CD4-positive, alpha-beta T cell (primary cell): ENCODE measurements around the gene GARIN5A. TPM values are rescaled to one million over a fixed set of nuclear protein-coding genes. Genes with fewer than 3 reads are reported as not detected.

Experiments
- ATAC-seq: fragments of 200-7000 bp; cut with Tn5 transposase; one replicate; pipeline ENCODE4 v1.10.0; 2022; ENCODE audit warnings: mild to moderate bottlenecking; ENCODE audit not compliant: poor library complexity
- CTCF ChIA-PET: fragments of 350-600 bp; sonication (Branson Sonifier 250); formaldehyde crosslinking; loops from one replicate; lab custom pipeline; 2021; ENCODE audit warnings: antibody characterized with exemption, inconsistent platforms; lab: Charles Lee
- POLR2A ChIA-PET: fragments of 350-600 bp; sonication (Branson Sonifier 250); formaldehyde crosslinking; loops from one replicate; lab custom pipeline; 2021; ENCODE audit warnings: antibody characterized with exemption, inconsistent platforms; lab: Charles Lee
- DNase-seq, 14 experiments: peaks; one replicate each; pipeline ENCODE4 v3.0.0-alpha.2; 2013 to 2020; ENCODE audit warnings: mixed read lengths in 2 of 14
- H3K27ac ChIP-seq, 2 donors: one replicate each; pipeline versions ENCODE4 v1.5.1 to v1.7.0; 2013; ENCODE audit warnings: low read length in 2 of 2, low read depth in 1 of 2, mild to moderate bottlenecking in 1 of 2
- H3K27me3 ChIP-seq, 2 experiments: 1 replicate in 1 of 2; 2 replicates in 1 of 2; pipeline versions ENCODE4 v1.6.1 to v1.7.0; 2013; ENCODE audit warnings: low read length in 2 of 2, control low read depth in 1 of 2, mild to moderate bottlenecking in 1 of 2, moderate library complexity in 1 of 2; ENCODE audit not compliant: insufficient read depth in 2 of 2, control insufficient read depth in 1 of 2
- H3K36me3 ChIP-seq: one replicate; pipeline ENCODE4 v1.6.1; 2013; ENCODE audit warnings: low read length, control low read depth; ENCODE audit not compliant: insufficient read depth
- H3K4me1 ChIP-seq: one replicate; pipeline ENCODE4 v1.6.1; 2013; ENCODE audit warnings: low read length, control low read depth; ENCODE audit not compliant: insufficient read depth
- H3K4me3 ChIP-seq: one replicate; pipeline ENCODE4 v1.5.1; 2013; ENCODE audit warnings: mild to moderate bottlenecking, low read length, moderate library complexity
- H3K9me3 ChIP-seq, 2 experiments: 1 replicate in 1 of 2; 2 replicates in 1 of 2; pipeline versions ENCODE4 v1.6.1 to v1.7.0; 2013; ENCODE audit warnings: low read length in 2 of 2, mild to moderate bottlenecking in 2 of 2, control low read depth in 1 of 2, moderate library complexity in 1 of 2; ENCODE audit not compliant: control insufficient read depth in 1 of 2, insufficient read depth in 1 of 2
- H3K27ac Mint-ChIP-seq: one replicate; pipeline ENCODE4 v1.8.0; 2020; ENCODE audit warnings: mixed read lengths
- H3K27me3 Mint-ChIP-seq: one replicate; pipeline ENCODE4 v1.8.0; 2021; ENCODE audit warnings: mixed read lengths
- H3K36me3 Mint-ChIP-seq: one replicate; pipeline ENCODE4 v1.8.0; 2021; ENCODE audit warnings: low read depth, mixed read lengths
- H3K4me1 Mint-ChIP-seq: one replicate; pipeline ENCODE4 v1.8.0; 2021; ENCODE audit warnings: low read depth, mixed read lengths
- H3K4me3 Mint-ChIP-seq: one replicate; pipeline ENCODE4 v1.8.0; 2020; ENCODE audit warnings: mild to moderate bottlenecking, mixed read lengths
- H3K9me3 Mint-ChIP-seq: one replicate; pipeline ENCODE4 v1.8.0; 2020; ENCODE audit warnings: mixed read lengths
- intact Hi-C, 2 experiments: fragments of 100-400 bp; cut with DNase I in 1 of 2; cut with micrococcal nuclease in 1 of 2; formaldehyde crosslinking; loops; one replicate each; pipeline versions ENCODE4 v1.15.1 to v1.9.0; 2023 to 2025; cut with DNase I, micrococcal nuclease
- total RNA-seq, 174 experiments: library from RNA in 2 of 174; stranded (reverse) in 2 of 174; gene quantifications; one replicate each; pipeline ENCODE4 v1.2.3 and lab custom pipeline; 2021 to 2026
- TF ChIP-seq, protein P1 (sequence below): fragments of 200-600 bp; IDR thresholded peaks from one replicate; pipeline ENCODE4 v1.8.0; 2022; ENCODE audit warnings: antibody characterized with exemption, mild to moderate bottlenecking

GARIN5A gene
- total RNA-seq, 2 experiments from 2014 or later, result 0.50 TPM; not detected in 1

DNA sequence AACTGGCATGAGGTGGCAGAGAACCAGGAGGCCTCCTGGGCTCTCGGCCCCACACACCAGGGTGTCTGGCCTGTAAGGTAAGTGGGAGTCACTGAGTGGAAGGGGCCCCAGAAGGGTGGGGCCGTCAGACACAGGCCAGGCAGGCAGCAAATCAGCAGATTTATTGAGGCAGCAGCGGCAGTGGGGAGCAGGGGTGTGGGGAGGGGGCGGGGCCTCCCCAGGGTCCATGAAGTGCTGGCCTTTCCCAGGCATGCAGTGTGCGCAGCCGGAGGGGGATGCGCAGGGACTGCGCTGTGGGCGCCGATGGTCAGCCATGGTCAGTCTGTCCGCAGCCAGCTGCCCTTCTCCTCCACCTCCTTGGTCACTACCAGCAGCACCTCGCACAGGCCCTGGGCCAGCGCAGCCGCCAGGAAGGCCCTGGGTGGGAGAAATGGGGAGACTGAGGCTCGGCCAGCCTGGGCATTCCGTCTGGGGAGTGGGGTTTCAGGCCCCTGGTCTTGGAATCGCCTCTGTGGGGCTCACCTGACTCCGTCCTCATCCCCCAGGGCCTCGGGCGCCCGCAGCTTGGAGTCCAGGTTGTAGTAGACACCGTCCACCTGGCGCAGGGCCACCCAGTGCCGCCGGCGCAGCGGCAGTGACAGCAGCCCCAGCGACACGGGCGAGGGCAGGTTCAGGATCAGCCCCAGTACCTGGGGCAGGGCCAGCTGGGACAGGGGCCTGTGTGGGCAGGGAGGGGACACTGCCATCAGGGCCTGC lies 29.4 kb upstream of the GARIN5A start:
- Histone ChIP-seq H3K36me3 (peaks cover 5% of the 10 kb centered on the region), H3K9me3 (no peaks in the 10 kb centered on the region), H3K4me1 (peaks cover 10% of the 10 kb centered on the region), H3K4me3 (no peak overlapping the region), H3K27ac (no peak overlapping the region), H3K27me3 (no peaks in the 10 kb centered on the region)
- peaks cover 9% of the 10 kb centered on the region for H3K36me3 Mint-ChIP-seq
- TF ChIP-seq, protein P1, sequence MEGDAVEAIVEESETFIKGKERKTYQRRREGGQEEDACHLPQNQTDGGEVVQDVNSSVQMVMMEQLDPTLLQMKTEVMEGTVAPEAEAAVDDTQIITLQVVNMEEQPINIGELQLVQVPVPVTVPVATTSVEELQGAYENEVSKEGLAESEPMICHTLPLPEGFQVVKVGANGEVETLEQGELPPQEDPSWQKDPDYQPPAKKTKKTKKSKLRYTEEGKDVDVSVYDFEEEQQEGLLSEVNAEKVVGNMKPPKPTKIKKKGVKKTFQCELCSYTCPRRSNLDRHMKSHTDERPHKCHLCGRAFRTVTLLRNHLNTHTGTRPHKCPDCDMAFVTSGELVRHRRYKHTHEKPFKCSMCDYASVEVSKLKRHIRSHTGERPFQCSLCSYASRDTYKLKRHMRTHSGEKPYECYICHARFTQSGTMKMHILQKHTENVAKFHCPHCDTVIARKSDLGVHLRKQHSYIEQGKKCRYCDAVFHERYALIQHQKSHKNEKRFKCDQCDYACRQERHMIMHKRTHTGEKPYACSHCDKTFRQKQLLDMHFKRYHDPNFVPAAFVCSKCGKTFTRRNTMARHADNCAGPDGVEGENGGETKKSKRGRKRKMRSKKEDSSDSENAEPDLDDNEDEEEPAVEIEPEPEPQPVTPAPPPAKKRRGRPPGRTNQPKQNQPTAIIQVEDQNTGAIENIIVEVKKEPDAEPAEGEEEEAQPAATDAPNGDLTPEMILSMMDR, result no peak
- DNase-seq, result no peak
- no peak for ATAC-seq
- ChIA-PET CTCF (no interaction called here), POLR2A (no interaction called here)
- H3K27me3 Mint-ChIP-seq, result no peaks in the 10 kb centered on the region
- no peak overlapping the region for H3K27ac Mint-ChIP-seq
- H3K4me3 Mint-ChIP-seq, result no peak overlapping the region
- intact Hi-C loops, result no loop called here
- H3K4me1 Mint-ChIP-seq, result peaks cover 6% of the 10 kb centered on the region
- no peaks in the 10 kb centered on the region for H3K9me3 Mint-ChIP-seq

DNA sequence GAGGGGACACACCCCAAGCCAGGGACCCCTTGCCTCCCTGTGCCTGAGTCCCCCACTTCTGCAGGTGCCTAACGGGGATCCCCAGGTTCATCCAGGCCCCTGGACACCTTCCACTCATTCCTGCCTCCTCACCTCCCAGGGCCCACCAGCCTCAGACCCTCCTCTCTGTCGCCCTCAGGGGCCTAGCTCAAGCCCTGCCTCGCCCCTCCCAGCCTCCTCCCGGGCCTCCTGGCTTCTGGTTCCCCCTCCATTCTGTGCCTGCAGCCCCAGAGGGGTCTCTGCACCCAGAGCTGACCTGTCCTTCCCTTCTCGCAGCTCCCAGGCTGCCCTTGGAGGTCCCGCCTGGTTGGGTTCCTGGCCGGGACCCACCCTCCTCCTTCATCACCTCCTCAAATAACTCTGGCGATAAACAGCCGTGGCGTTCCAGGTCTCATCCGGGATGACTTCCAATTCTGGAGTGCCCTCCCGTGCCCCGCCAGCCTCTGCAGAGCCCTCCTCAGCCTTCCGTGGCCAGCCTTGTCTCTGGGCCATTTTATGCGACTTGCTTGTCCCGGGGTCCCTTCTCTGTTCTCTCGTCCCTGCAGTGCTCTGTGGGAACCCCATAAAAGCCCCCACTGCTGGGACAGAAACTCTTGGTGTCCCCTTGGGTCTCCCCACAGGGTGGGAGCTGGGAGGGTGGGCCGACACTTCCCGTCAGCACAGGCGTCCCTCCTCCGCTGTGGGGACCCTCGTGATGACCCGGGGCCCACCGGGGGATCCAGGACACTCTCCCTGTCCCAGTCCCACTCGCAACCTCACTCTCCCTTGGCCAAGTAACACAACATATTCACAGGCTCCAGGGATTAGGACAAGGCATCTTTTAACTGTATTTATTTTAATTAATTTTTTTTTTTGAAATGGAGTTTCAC lies 25.2 kb upstream of the GARIN5A start:
- Mint-ChIP-seq H3K4me3 (no peak overlapping the region), H3K9me3 (no peaks in the 10 kb centered on the region), H3K27ac (no peak overlapping the region), H3K36me3 (peaks cover 9% of the 10 kb centered on the region), H3K27me3 (no peaks in the 10 kb centered on the region), H3K4me1 (no peaks in the 10 kb centered on the region)
- DNase-seq (no peak), ATAC-seq (no peak)
- POLR2A ChIA-PET, result no interaction called here
- CTCF ChIA-PET, result no interaction called here
- Histone ChIP-seq H3K27ac (no peak overlapping the region), H3K9me3 (no peaks in the 10 kb centered on the region), H3K36me3 (peaks cover 5% of the 10 kb centered on the region), H3K4me3 (no peak overlapping the region), H3K27me3 (no peaks in the 10 kb centered on the region), H3K4me1 (no peaks in the 10 kb centered on the region)
- intact Hi-C loops, result no loop called here
- TF ChIP-seq, protein P1, result no peak

DNA sequence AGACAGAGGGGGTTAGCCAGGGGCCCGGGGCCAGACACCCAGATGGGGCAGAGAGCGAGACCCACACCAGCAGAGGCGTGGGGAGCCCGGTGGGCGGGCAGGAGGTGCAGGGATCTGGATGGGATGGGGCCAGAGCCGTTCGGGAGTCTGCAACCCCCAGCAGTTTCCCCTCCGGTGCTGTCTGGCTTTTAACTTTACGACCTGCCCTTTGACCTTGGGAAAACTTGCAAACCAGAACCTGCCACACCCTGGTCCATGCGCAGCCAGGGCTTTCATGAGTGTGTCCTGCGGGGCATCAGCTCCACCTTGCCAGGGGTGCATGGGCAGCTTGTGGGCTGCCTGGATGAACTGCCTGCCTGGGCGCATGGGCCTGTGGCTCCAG lies 24.5 kb upstream of the GARIN5A start:
- Mint-ChIP-seq H3K9me3 (no peaks in the 10 kb centered on the region), H3K4me3 (no peak overlapping the region), H3K4me1 (no peaks in the 10 kb centered on the region), H3K27me3 (no peaks in the 10 kb centered on the region), H3K27ac (no peak overlapping the region), H3K36me3 (peaks cover 9% of the 10 kb centered on the region)
- no peaks in the 10 kb centered on the region for H3K4me1 ChIP-seq
- intact Hi-C loops, result no loop called here
- H3K27me3 ChIP-seq, result no peaks in the 10 kb centered on the region
- DNase-seq (peak in 1 of 14 experiments; percentile 28), ATAC-seq (no peak)
- POLR2A ChIA-PET, result no interaction called here
- CTCF ChIA-PET, result no interaction called here
- H3K4me3 ChIP-seq, result no peak overlapping the region
- H3K27ac ChIP-seq, result no peak overlapping the region
- no peaks in the 10 kb centered on the region for H3K9me3 ChIP-seq
- TF ChIP-seq, protein P1, result no peak
- peaks cover 5% of the 10 kb centered on the region for H3K36me3 ChIP-seq
